Activated CD4-positive, alpha-beta T cell treated with anti-CD3 and anti-CD28 coated beads for 36 hours (primary cell): ENCODE measurements around the gene THADA. TPM values are rescaled to one million over a fixed set of nuclear protein-coding genes. Genes with fewer than 3 reads are reported as not detected.

Experiments used
- ATAC-seq: fragments of 200-7000 bp; cut with Tn5 transposase; one replicate; pipeline ENCODE4 v1.10.0; 2021; ENCODE audit warnings: mild to moderate bottlenecking, moderate library complexity
- CTCF ChIA-PET: fragments of 350-600 bp; sonication (Branson Sonifier 250); formaldehyde crosslinking; loops from one replicate; lab custom pipeline; 2021; ENCODE audit warnings: antibody characterized with exemption; lab: Charles Lee
- POLR2A ChIA-PET: fragments of 350-600 bp; sonication (Branson Sonifier 250); formaldehyde crosslinking; loops from one replicate; lab custom pipeline; 2021; ENCODE audit warnings: antibody characterized with exemption, inconsistent platforms; lab: Charles Lee
- DNase-seq: peaks from one replicate; pipeline ENCODE4 v3.0.0-alpha.2; 2020
- H3K27ac Mint-ChIP-seq: one replicate; pipeline ENCODE4 v1.8.0; 2021; ENCODE audit warnings: mixed read lengths
- H3K27me3 Mint-ChIP-seq: one replicate; pipeline ENCODE4 v1.8.0; 2021; ENCODE audit warnings: mixed read lengths
- H3K36me3 Mint-ChIP-seq: one replicate; pipeline ENCODE4 v1.8.0; 2021; ENCODE audit warnings: low read depth, mixed read lengths
- H3K4me1 Mint-ChIP-seq: one replicate; pipeline ENCODE4 v1.8.0; 2021; ENCODE audit warnings: mixed read lengths
- H3K4me3 Mint-ChIP-seq: one replicate; pipeline ENCODE4 v1.8.0; 2021; ENCODE audit warnings: mild to moderate bottlenecking, moderate library complexity, mixed read lengths
- H3K9me3 Mint-ChIP-seq: one replicate; pipeline ENCODE4 v1.8.0; 2021; ENCODE audit warnings: low read depth, mixed read lengths
- intact Hi-C, 2 experiments: fragments of 100-400 bp; cut with DNase I in 1 of 2; cut with micrococcal nuclease in 1 of 2; formaldehyde crosslinking; loops; one replicate each; pipeline versions ENCODE4 v1.14.2 to v1.15.1; 2022 to 2024; cut with DNase I, micrococcal nuclease
- total RNA-seq, 2 experiments: library from RNA; stranded (reverse); gene quantifications; one replicate each; pipeline ENCODE4 v1.2.3, GENCODE V29; 2021

THADA gene
- total RNA-seq, 2 experiments from 2014 or later, result 32.5 to 36.6 TPM

GRCh38 chr2:43332653-43333052 lies 263.2 kb downstream of the THADA start:
- Mint-ChIP-seq H3K27me3 (no peaks in the 10 kb centered on the region), H3K9me3 (no peaks in the 10 kb centered on the region), H3K4me3 (no peak overlapping the region), H3K36me3 (peaks cover 18% of the 10 kb centered on the region), H3K4me1 (no peaks in the 10 kb centered on the region), H3K27ac (no peak overlapping the region)
- ATAC-seq (no peak), DNase-seq (no peak)
- ChIA-PET POLR2A (no interaction called here), CTCF (no interaction called here)
- intact Hi-C loops, result no loop called here

GRCh38 chr2:43331422-43331821 lies 264.4 kb downstream of the THADA start:
- Mint-ChIP-seq H3K4me1 (no peaks in the 10 kb centered on the region), H3K9me3 (no peaks in the 10 kb centered on the region), H3K27me3 (no peaks in the 10 kb centered on the region), H3K4me3 (no peak overlapping the region), H3K36me3 (peaks cover 16% of the 10 kb centered on the region), H3K27ac (no peak overlapping the region)
- no peak for ATAC-seq
- no peak for DNase-seq
- intact Hi-C loops, result no loop called here
- POLR2A ChIA-PET, result no interaction called here
- CTCF ChIA-PET, result interaction anchor here (0.7 kb wide), 1 partner anchor 9 kb away, joined by 3 read pairs; no protein-coding TSS in a partner anchor

- no peaks in the 10 kb centered on the region for H3K9me3 Mint-ChIP-seq
Measured at GRCh38 chr2:43329637-43330036, 266.2 kb downstream of the THADA start.

GRCh38 chr2:43328832-43329231 lies 267.0 kb downstream of the THADA start:
- Mint-ChIP-seq H3K4me1 (no peaks in the 10 kb centered on the region), H3K27me3 (no peaks in the 10 kb centered on the region), H3K27ac (no peak overlapping the region), H3K9me3 (no peaks in the 10 kb centered on the region), H3K36me3 (peaks cover 20% of the 10 kb centered on the region), H3K4me3 (no peak overlapping the region)
- DNase-seq (no peak), ATAC-seq (no peak)
- intact Hi-C loops, result no loop called here
- POLR2A ChIA-PET, result no interaction called here
- CTCF ChIA-PET, result interaction anchor here (0.6 to 2.2 kb wide), 3 partner anchors 10 to 551 kb away, joined by 3 to 9 read pairs (median 3); no protein-coding TSS in a partner anchor

More at GRCh38 chr2:43329637-43330036, 266.2 kb downstream of the THADA start:
- no peaks in the 10 kb centered on the region for H3K27me3 Mint-ChIP-seq
- H3K4me3 Mint-ChIP-seq, result no peak overlapping the region
- ATAC-seq (no peak), DNase-seq (no peak)
- intact Hi-C loops, result no loop called here
- no peaks in the 10 kb centered on the region for H3K4me1 Mint-ChIP-seq
- peaks cover 22% of the 10 kb centered on the region for H3K36me3 Mint-ChIP-seq
- POLR2A ChIA-PET, result no interaction called here
- CTCF ChIA-PET, result interaction anchor here (2.2 kb wide), 1 partner anchor 11 kb away, joined by 9 read pairs; no protein-coding TSS in a partner anchor
- no peak overlapping the region for H3K27ac Mint-ChIP-seq

- no peak for ATAC-seq
- Mint-ChIP-seq H3K4me3 (no peak overlapping the region), H3K27me3 (no peaks in the 10 kb centered on the region), H3K36me3 (peaks cover 17% of the 10 kb centered on the region), H3K27ac (no peak overlapping the region), H3K4me1 (no peaks in the 10 kb centered on the region), H3K9me3 (no peaks in the 10 kb centered on the region)
- intact Hi-C loops, result no loop called here
- CTCF ChIA-PET, result interaction anchor here (0.6 kb wide), 3 partner anchors 257 to 882 kb away, joined by 3 to 4 read pairs (median 3); no protein-coding TSS in a partner anchor
- DNase-seq, result no peak
- POLR2A ChIA-PET, result no interaction called here
Measured at GRCh38 chr2:43328133-43328532, 267.7 kb downstream of the THADA start.

- H3K36me3 Mint-ChIP-seq, result peaks cover 12% of the 10 kb centered on the region
- ChIA-PET CTCF (interaction anchor here (1.7 kb wide), 1 partner anchor 157 kb away, joined by 4 read pairs; no protein-coding TSS in a partner anchor), POLR2A (no interaction called here)
- no peak overlapping the region for H3K4me3 Mint-ChIP-seq
- no peaks in the 10 kb centered on the region for H3K9me3 Mint-ChIP-seq
- H3K27me3 Mint-ChIP-seq, result no peaks in the 10 kb centered on the region
- H3K4me1 Mint-ChIP-seq, result no peaks in the 10 kb centered on the region
- intact Hi-C loops, result no loop called here
- H3K27ac Mint-ChIP-seq, result no peak overlapping the region
- DNase-seq (no peak), ATAC-seq (no peak)
Measured at GRCh38 chr2:43327119-43327518, 268.7 kb downstream of the THADA start.

- H3K9me3 Mint-ChIP-seq, result no peaks in the 10 kb centered on the region
- DNase-seq, result no peak
- peaks cover 8% of the 10 kb centered on the region for H3K36me3 Mint-ChIP-seq
- intact Hi-C loops, result no loop called here
- H3K27me3 Mint-ChIP-seq, result no peaks in the 10 kb centered on the region
- H3K27ac Mint-ChIP-seq, result no peak overlapping the region
- no peak overlapping the region for H3K4me3 Mint-ChIP-seq
- ChIA-PET POLR2A (interaction anchor here (0.6 kb wide), 1 partner anchor 14 kb away, joined by 3 read pairs; no protein-coding TSS in a partner anchor), CTCF (interaction anchor here (0.6 to 1.7 kb wide), 2 partner anchors 33 to 158 kb away, joined by 3 to 4 read pairs; no protein-coding TSS in a partner anchor)
- no peak for ATAC-seq
- no peaks in the 10 kb centered on the region for H3K4me1 Mint-ChIP-seq
Measured at GRCh38 chr2:43326101-43326825, 269.6 kb downstream of the THADA start.

GRCh38 chr2:43325107-43325811 lies 270.6 kb downstream of the THADA start:
- CTCF ChIA-PET, result interaction anchor here (0.7 to 1.7 kb wide), 2 partner anchors 8 to 159 kb away, joined by 3 to 4 read pairs; no protein-coding TSS in a partner anchor
- DNase-seq (no peak), ATAC-seq (no peak)
- Mint-ChIP-seq H3K9me3 (no peaks in the 10 kb centered on the region), H3K4me3 (no peak overlapping the region), H3K27me3 (no peaks in the 10 kb centered on the region), H3K36me3 (peaks cover 12% of the 10 kb centered on the region), H3K4me1 (no peaks in the 10 kb centered on the region), H3K27ac (no peak overlapping the region)
- intact Hi-C loops, result no loop called here
- POLR2A ChIA-PET, result interaction anchor here (0.6 kb wide), 1 partner anchor 15 kb away, joined by 3 read pairs; no protein-coding TSS in a partner anchor

- DNase-seq, result no peak
Measured at GRCh38 chr2:43324259-43325106, 271.4 kb downstream of the THADA start.

GRCh38 chr2:43323857-43324256 lies 272.0 kb downstream of the THADA start:
- Mint-ChIP-seq H3K27me3 (no peaks in the 10 kb centered on the region), H3K9me3 (no peaks in the 10 kb centered on the region), H3K4me3 (no peak overlapping the region), H3K27ac (no peak overlapping the region), H3K36me3 (peaks cover 15% of the 10 kb centered on the region), H3K4me1 (no peaks in the 10 kb centered on the region)
- intact Hi-C loops, result no loop called here
- DNase-seq (no peak), ATAC-seq (no peak)
- POLR2A ChIA-PET, result no interaction called here
- CTCF ChIA-PET, result interaction anchor here (0.6 kb wide), 1 partner anchor 377 kb away, joined by 6 read pairs; no protein-coding TSS in a partner anchor

More at GRCh38 chr2:43324259-43325106, 271.4 kb downstream of the THADA start:
- Mint-ChIP-seq H3K9me3 (no peaks in the 10 kb centered on the region), H3K4me3 (no peak overlapping the region), H3K27me3 (no peaks in the 10 kb centered on the region), H3K27ac (no peak overlapping the region), H3K4me1 (no peaks in the 10 kb centered on the region), H3K36me3 (peaks cover 11% of the 10 kb centered on the region)
- CTCF ChIA-PET, result interaction anchor here (0.6 kb wide), 1 partner anchor 378 kb away, joined by 6 read pairs; no protein-coding TSS in a partner anchor
- intact Hi-C loops, result no loop called here
- ATAC-seq, result no peak
- POLR2A ChIA-PET, result no interaction called here

- intact Hi-C loops, result no loop called here
- H3K36me3 Mint-ChIP-seq, result peaks cover 15% of the 10 kb centered on the region
- H3K27ac Mint-ChIP-seq, result no peak overlapping the region
- no peaks in the 10 kb centered on the region for H3K4me1 Mint-ChIP-seq
- ChIA-PET POLR2A (no interaction called here), CTCF (no interaction called here)
- H3K4me3 Mint-ChIP-seq, result no peak overlapping the region
- DNase-seq (no peak), ATAC-seq (no peak)
- H3K9me3 Mint-ChIP-seq, result no peaks in the 10 kb centered on the region
- no peaks in the 10 kb centered on the region for H3K27me3 Mint-ChIP-seq
Measured at GRCh38 chr2:43321446-43321845, 274.4 kb downstream of the THADA start.
